Smooth muscle cell of the umbilical artery (primary cell): Measurements from ENCODE around the gene FBRSL1. TPM values are rescaled to one million over a fixed set of nuclear protein-coding genes. Genes with fewer than 3 reads are reported as not detected.

Source experiments
- total RNA-seq: library from RNA; depleted of rRNA; stranded (reverse); fragments of >200 nt; gene quantifications from 2 replicates; pipeline ENCODE4 v1.2.3, GENCODE V29; 2014

Gene FBRSL1
- 3.0 and 8.4 TPM in 2 replicates for total RNA-seq

DNA sequence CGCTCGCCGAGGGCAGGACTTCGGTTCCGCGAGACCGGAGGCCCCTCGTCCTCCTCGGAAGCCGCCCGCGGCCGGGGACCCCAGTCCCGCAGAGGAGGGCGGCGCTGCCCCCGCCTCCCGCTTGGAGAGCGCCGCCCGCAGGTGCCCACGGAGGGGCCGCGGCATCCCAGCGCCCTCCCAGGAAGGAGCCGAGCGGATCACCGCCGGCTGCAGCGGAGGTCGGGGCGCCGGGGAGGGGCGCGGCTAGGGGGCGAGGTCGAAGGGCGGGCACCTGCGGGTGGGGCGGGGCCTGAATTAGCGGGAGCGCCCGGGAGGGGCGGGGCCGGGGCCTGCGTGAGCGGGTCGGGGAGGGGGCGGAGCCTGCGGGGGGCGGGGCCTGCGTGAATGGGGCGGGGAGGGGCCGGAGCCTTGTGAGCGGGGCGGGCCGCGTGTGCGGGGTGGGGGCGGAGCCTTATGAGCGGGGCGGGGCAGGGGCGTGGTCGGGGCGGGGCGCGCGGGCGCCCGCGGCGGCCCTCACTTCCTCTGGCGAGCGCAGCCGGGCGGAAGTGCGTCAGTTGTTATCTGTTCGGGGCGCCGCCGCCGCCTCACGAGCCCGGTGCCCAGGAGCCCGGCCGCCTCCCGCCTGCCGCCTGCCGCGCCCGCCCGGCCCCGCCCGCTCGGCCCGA lies at the start of gene FBRSL1:
Gene FBRSL1, plus strand, starts transcription at position 550 of the 665 bp plus-strand sequence.

Other genes starting within 250 kb of the FBRSL1 start
- 0.30 and 0.42 TPM in 2 replicates for gene GALNT9, start 160.6 kb upstream of the FBRSL1 start, total RNA-seq
- gene LRCOL1, start 120.4 kb downstream of the FBRSL1 start, total RNA-seq, result 0.18 TPM in 1 of 2 replicates, not detected in the other
- not detected in 2 replicates for gene P2RX2, start 128.6 kb downstream of the FBRSL1 start, total RNA-seq
- gene POLE, start 197.2 kb downstream of the FBRSL1 start, total RNA-seq, result 6.2 and 21.0 TPM in 2 replicates
- 7.1 and 8.4 TPM in 2 replicates for gene PXMP2, start 197.4 kb downstream of the FBRSL1 start, total RNA-seq
- gene PGAM5, start 220.7 kb downstream of the FBRSL1 start, total RNA-seq, result 24.3 and 41.3 TPM in 2 replicates